GM23248 (cell line): ENCODE data around the gene THBS1.

Experiments
- EZH2 ChIP-seq: fragments of 200-600 bp; sonication (generic); IDR thresholded peaks from 2 replicates; pipeline ENCODE4 v1.6.1; 2018; ENCODE audit warnings: antibody characterized with exemption, mild to moderate bottlenecking; ENCODE audit not compliant: insufficient read depth, poor library complexity, severe bottlenecking
- EZH2phosphoT487 ChIP-seq: fragments of 200-600 bp; sonication (generic); IDR thresholded peaks from 2 replicates; pipeline ENCODE4 v1.6.1; 2018; ENCODE audit warnings: antibody characterized with exemption, moderate library complexity, mild to moderate bottlenecking, low read depth; ENCODE audit not compliant: insufficient read depth

- TF ChIP-seq EZH2 (no peak), EZH2phosphoT487 (no peak)
These were observed 49.0 kb downstream of the THBS1 start for GRCh38 chr15:39629906-39630305.
